ENCODE results near the gene CTIF.

CTIF gene

GRCh38 chr18:48732767-48733424, 194.1 kb downstream of the CTIF start:
- no peak for DNase-seq (ENCODE audit: low spot score)

GRCh38 chr18:48733643-48734253, 194.9 kb downstream of the CTIF start:
- peak; percentile 64 for DNase-seq (ENCODE audit: low spot score)

- DNase-seq (ENCODE audit: low spot score): no peak
These were observed 195.6 kb downstream of the CTIF start for GRCh38 chr18:48734460-48734859.

- DNase-seq (ENCODE audit: low spot score): no peak
These were observed 196.3 kb downstream of the CTIF start for GRCh38 chr18:48735080-48735676.

GRCh38 chr18:48735681-48736255, 196.9 kb downstream of the CTIF start:
- no peak for DNase-seq (ENCODE audit: low spot score)

- no peak for DNase-seq (ENCODE audit: low spot score)
These were observed 197.8 kb downstream of the CTIF start for GRCh38 chr18:48736321-48737260.

GRCh38 chr18:48739266-48740067, 200.6 kb downstream of the CTIF start:
- no peak for DNase-seq (ENCODE audit: low spot score)

GRCh38 chr18:48740068-48740440, 201.2 kb downstream of the CTIF start:
- no peak for DNase-seq (ENCODE audit: low spot score)

- peak; percentile 79 for DNase-seq (ENCODE audit: low spot score)
These were observed 202.1 kb downstream of the CTIF start for GRCh38 chr18:48740851-48741485.

GRCh38 chr18:48741866-48742265, 203.0 kb downstream of the CTIF start:
- DNase-seq (ENCODE audit: low spot score): no peak

GRCh38 chr18:48742304-48742703, 203.5 kb downstream of the CTIF start:
- no peak for DNase-seq (ENCODE audit: low spot score)

- DNase-seq (ENCODE audit: low spot score): peak; percentile 56
These were observed 204.1 kb downstream of the CTIF start for GRCh38 chr18:48742706-48743475.

GRCh38 chr18:48743886-48744285, 205.1 kb downstream of the CTIF start:
- no peak for DNase-seq (ENCODE audit: low spot score)

GRCh38 chr18:48745293-48745692, 206.5 kb downstream of the CTIF start:
- no peak for DNase-seq (ENCODE audit: low spot score)

GRCh38 chr18:48749768-48750167, 210.9 kb downstream of the CTIF start:
- DNase-seq (ENCODE audit: low spot score): no peak

GRCh38 chr18:48750485-48751175, 211.8 kb downstream of the CTIF start:
- no peak for DNase-seq (ENCODE audit: low spot score)

GRCh38 chr18:48751727-48752468, 213.1 kb downstream of the CTIF start:
- DNase-seq (ENCODE audit: low spot score): no peak

- no peak for DNase-seq (ENCODE audit: low spot score)
These were observed 213.6 kb downstream of the CTIF start for GRCh38 chr18:48752478-48752877.

- DNase-seq (ENCODE audit: low spot score): no peak
These were observed 214.1 kb downstream of the CTIF start for GRCh38 chr18:48752928-48753327.
